AG10803 (cell line): ENCODE results near the gene GART.
A peak's percentile ranks its signal among the peaks of the same experiment; 100 is the strongest.

Experiments used
- DNase-seq: peaks from one replicate; pipeline ENCODE4 v3.0.0; 2010; ENCODE audit warnings: low read depth
- H3K4me3 ChIP-seq: 2 replicates; pipeline ENCODE4 v1.5.1; 2011; ENCODE audit warnings: mild to moderate bottlenecking, low read length, control low read depth
- CTCF ChIP-seq: conservative IDR thresholded peaks from 2 replicates; pipeline ENCODE4 v1.5.1; 2011; ENCODE audit warnings: mild to moderate bottlenecking, low read length, control low read depth, inconsistent platforms

GART gene

GRCh38 chr21:33544451-33545195, 2.7 kb upstream of the GART start:
- peak overlapping the region; percentile 75 for H3K4me3 ChIP-seq
- no peak for TF ChIP-seq CTCF

DNA sequence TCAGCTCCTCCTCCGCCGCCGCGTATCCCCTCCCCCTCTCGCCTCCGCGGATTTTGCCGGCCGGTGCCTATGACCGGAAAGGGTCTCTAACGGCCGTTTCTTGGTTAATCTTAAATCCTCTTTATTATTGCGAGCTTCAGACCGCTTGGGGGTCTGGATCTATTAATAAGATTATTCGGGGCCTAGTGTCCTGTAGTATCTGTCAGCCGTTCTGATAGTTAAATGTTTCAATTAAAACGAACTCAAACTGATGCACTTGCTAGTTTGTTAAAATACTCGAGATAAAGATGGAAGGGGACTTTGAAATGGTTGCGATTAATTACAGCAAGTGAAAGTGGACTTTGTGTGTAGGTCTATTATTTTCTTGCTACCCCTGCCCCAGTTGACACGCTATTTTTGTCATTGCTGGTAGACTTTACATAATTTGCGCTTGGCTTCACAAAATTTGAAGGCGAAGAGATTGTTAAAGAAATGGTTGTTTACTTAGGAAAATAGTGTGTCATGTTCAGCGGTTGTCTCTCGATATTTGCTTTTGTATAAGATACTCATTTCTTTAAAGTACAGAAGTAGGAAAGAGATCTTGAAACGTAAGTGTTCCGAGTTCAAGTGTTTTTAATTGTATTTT, 1.7 kb upstream of the GART start:
- TF ChIP-seq CTCF = no peak
- no peak for DNase-seq
- H3K4me3 ChIP-seq = peak overlapping the region; percentile 75

More at GRCh38 chr21:33544451-33545195, 2.7 kb upstream of the GART start:
- no peak for DNase-seq

GRCh38 chr21:33542640-33543504, 955 bp upstream of the GART start, which contains the start of gene SON:
Gene SON, plus strand, starts transcription at chr21:33543038. Its CDS starts 55 bp downstream, at chr21:33543093.
- TF ChIP-seq CTCF = no peak
- H3K4me3 ChIP-seq = peak within 1 kb of the TSS; percentile 94
- DNase-seq = peak; percentile 99

- peak; percentile 13 for DNase-seq
- H3K4me3 ChIP-seq = peak overlapping the region; percentile 94
Observed at GRCh38 chr21:33541105-33541711, 709 bp downstream of the GART start.

GRCh38 chr21:33540711-33541104, 1.2 kb downstream of the GART start:
- TF ChIP-seq CTCF = no peak
- DNase-seq = no peak
- peak overlapping the region; percentile 7; the same call in 1 of the 2 replicates for H3K4me3 ChIP-seq

More at GRCh38 chr21:33541105-33541711, 709 bp downstream of the GART start:
- no peak for TF ChIP-seq CTCF

- no peak overlapping the region for H3K4me3 ChIP-seq
- TF ChIP-seq CTCF = no peak
- DNase-seq = no peak
Observed at GRCh38 chr21:33539616-33540015, 2.3 kb downstream of the GART start.
